Kidney (tissue), 14 donors: ENCODE measurements around the gene KLRF1. TPM values are rescaled to one million over a fixed set of nuclear protein-coding genes. Genes with fewer than 3 reads are reported as not detected.

Experiments
- DNase-seq, 5 donors: peaks; one replicate each; pipeline ENCODE4 v3.0.0-alpha.2; 2013 to 2020
- FAIRE-seq: peaks from 2 replicates; lab custom pipeline; 2012; peaks lifted over from hg19 to GRCh38; lab: Jason Lieb, UNC
- H3K27ac ChIP-seq, 2 donors: one replicate each; pipeline ENCODE4 v1.7.0; 2013; ENCODE audit warnings: low read depth in 2 of 2, low read length in 2 of 2, inconsistent platforms in 1 of 2
- H3K27me3 ChIP-seq: one replicate; pipeline ENCODE4 v1.7.1; 2013; ENCODE audit warnings: low read length, inconsistent platforms; ENCODE audit not compliant: control insufficient read depth, insufficient read depth
- H3K36me3 ChIP-seq, 3 donors: one replicate each; pipeline versions ENCODE4 v1.7.0 to v1.7.1; 2013; ENCODE audit warnings: low read length in 3 of 3, control low read depth in 1 of 3, inconsistent platforms in 1 of 3; ENCODE audit not compliant: insufficient read depth in 3 of 3, control insufficient read depth in 2 of 3
- H3K4me1 ChIP-seq, 3 donors: one replicate each; pipeline versions ENCODE4 v1.7.0 to v1.7.1; 2013; ENCODE audit warnings: low read length in 3 of 3, inconsistent platforms in 1 of 3, low read depth in 1 of 3; ENCODE audit not compliant: control insufficient read depth in 2 of 3, insufficient read depth in 2 of 3
- H3K4me3 ChIP-seq, 3 donors: one replicate each; pipeline versions ENCODE4 v1.7.0 to v1.8.1; 2013; ENCODE audit warnings: low read length in 3 of 3, control low read depth in 1 of 3, inconsistent platforms in 1 of 3
- H3K9ac ChIP-seq, 3 donors: one replicate each; pipeline versions ENCODE4 v1.7.0 to v1.7.1; 2013; ENCODE audit warnings: low read length in 3 of 3, control low read depth in 1 of 3, inconsistent platforms in 1 of 3
- H3K9me3 ChIP-seq, 3 donors: one replicate each; pipeline versions ENCODE4 v1.7.0 to v1.7.1; 2013; ENCODE audit warnings: low read length in 3 of 3, control low read depth in 1 of 3, inconsistent platforms in 1 of 3; ENCODE audit not compliant: control insufficient read depth in 2 of 3, insufficient read depth in 1 of 3
- CTCF ChIP-seq: IDR thresholded peaks from 3 replicates; pipeline ENCODE4 v1.5.1; 2012; ENCODE audit warnings: mild to moderate bottlenecking, moderate library complexity, borderline replicate concordance; ENCODE audit not compliant: insufficient read depth; ENCODE audit errors: extremely low read depth
- intact Hi-C: fragments of 100-400 bp; cut with DNase I; formaldehyde crosslinking; loops from one replicate; pipeline ENCODE4 v1.11.1; 2022
- polyA plus RNA-seq: library from polyadenylated mRNA; stranded (reverse); fragments of 350-450 nt; fragmentation: Illumina TruSeq; extraction: RNeasy Lipid Tissue Mini Kit (QIAGEN cat#74804); gene quantifications from one replicate; pipeline ENCODE4 v1.2.3, GENCODE V29; 2014; ENCODE audit warnings: low read depth, low replicate concordance; ENCODE audit not compliant: insufficient read depth
- total RNA-seq: library from RNA; stranded (reverse); fragmentation: NEBNext Ultra II Directional; extraction: Animal tissue kit (Norgen Biotek cat#: 25700); gene quantifications from one replicate; pipeline ENCODE4 v1.2.1, GENCODE V29; 2021
- donor health status: control.
- donor health status: control.
- donor health status: control.
- donor health status: control.
- donor health status: control.
- donor health status: DM: yes; HTN: yes; CAD: no.
- donor health status: Normal renal cell carcinoma (clear cell type).

KLRF1 gene
- total and polyA plus RNA-seq, 2 donors from 2014 or later: 2.0 TPM

GRCh38 chr12:9829982-9830381 lies 2.7 kb downstream of the KLRF1 start:
- H3K9ac ChIP-seq: no peak overlapping the region
- intact Hi-C loops: no loop called here
- H3K27me3 ChIP-seq: no peaks in the 10 kb centered on the region
- no peaks in the 10 kb centered on the region for H3K4me1 ChIP-seq
- no peaks in the 10 kb centered on the region for H3K36me3 ChIP-seq
- H3K4me3 ChIP-seq: no peak overlapping the region
- peak; percentile 8 for FAIRE-seq
- TF ChIP-seq CTCF: no peak
- no peak overlapping the region for H3K27ac ChIP-seq
- DNase-seq: no peak
- H3K9me3 ChIP-seq: no peaks in the 10 kb centered on the region

GRCh38 chr12:9831720-9832119 lies 4.4 kb downstream of the KLRF1 start:
- no peak for DNase-seq

GRCh38 chr12:9843407-9843806 lies 16.1 kb downstream of the KLRF1 start:
- H3K9ac ChIP-seq: no peak overlapping the region
- TF ChIP-seq CTCF: no peak
- FAIRE-seq (no peak), DNase-seq (no peak)
- no peaks in the 10 kb centered on the region for H3K4me1 ChIP-seq
- no peak overlapping the region for H3K27ac ChIP-seq
- no peak overlapping the region for H3K4me3 ChIP-seq
- intact Hi-C loops: no loop called here
- H3K36me3 ChIP-seq: no peaks in the 10 kb centered on the region
- H3K9me3 ChIP-seq: no peaks in the 10 kb centered on the region
- no peaks in the 10 kb centered on the region for H3K27me3 ChIP-seq

More at GRCh38 chr12:9831720-9832119, 4.4 kb downstream of the KLRF1 start:
- no peak for FAIRE-seq
- Histone ChIP-seq H3K27ac (no peak overlapping the region), H3K9me3 (no peaks in the 10 kb centered on the region), H3K36me3 (no peaks in the 10 kb centered on the region), H3K9ac (no peak overlapping the region), H3K4me1 (no peaks in the 10 kb centered on the region), H3K27me3 (no peaks in the 10 kb centered on the region), H3K4me3 (no peak overlapping the region)
- intact Hi-C loops: no loop called here
- TF ChIP-seq CTCF: no peak

- Histone ChIP-seq H3K27me3 (no peaks in the 10 kb centered on the region), H3K9ac (no peak overlapping the region), H3K9me3 (no peaks in the 10 kb centered on the region), H3K4me3 (no peak overlapping the region), H3K36me3 (no peaks in the 10 kb centered on the region), H3K4me1 (no peaks in the 10 kb centered on the region), H3K27ac (no peak overlapping the region)
- intact Hi-C loops: no loop called here
- TF ChIP-seq CTCF: no peak
- DNase-seq: peak in 1 of 5 donors; percentile 35
- FAIRE-seq: no peak
Observed at GRCh38 chr12:9848899-9849298, 21.6 kb downstream of the KLRF1 start.
